ENCODE results near the gene GNAT2.
A peak's percentile ranks its signal among the peaks of the same experiment; 100 is the strongest.
"Not testable (repeated sequence)": the region's sequence is repeated elsewhere in the genome, so short reads cannot be mapped to it uniquely, and the experiment has no call there.

The GNAT2 gene

GRCh38 chr1:109619576-109620400 is at the start of gene GNAT2, which contains the start of gene AMPD2:
GNAT2 (minus strand) TSS chr1:109619616; CDS start chr1:109612870, 6,746 bp downstream.
AMPD2 (plus strand) TSS chr1:109619837; CDS start chr1:109621176, 1,339 bp downstream.
- peak; percentile 39 to 51 for DNase-seq (ENCODE audit: low read depth in 1 of 2, low spot score in 1 of 2)
- TF ChIP-seq JUND (IDR thresholded peaks at IDR 0.05; ENCODE audit: low read depth): no peak
- in situ Hi-C loops (cut with HindIII; ENCODE audit: low pct_unique_long_range_greater_than_20kb, low sequenced_read_pairs): no loop called here

GRCh38 chr1:109668123-109668775 is 48.8 kb upstream of the GNAT2 start:
- TF ChIP-seq JUND (IDR thresholded peaks at IDR 0.05; ENCODE audit: low read depth): no peak
- DNase-seq (ENCODE audit: low read depth in 1 of 2, low spot score in 1 of 2): no peak
- in situ Hi-C loops (cut with HindIII; ENCODE audit: low pct_unique_long_range_greater_than_20kb, low sequenced_read_pairs): no loop called here

- TF ChIP-seq JUND (IDR thresholded peaks at IDR 0.05; ENCODE audit: low read depth): no peak
- peak; percentile 73 to 88 for DNase-seq (ENCODE audit: low read depth in 1 of 2, low spot score in 1 of 2)
- in situ Hi-C loops (cut with HindIII; ENCODE audit: low pct_unique_long_range_greater_than_20kb, low sequenced_read_pairs): no loop called here
Measured at GRCh38 chr1:109667452-109668122, 48.2 kb upstream of the GNAT2 start, which contains the start of gene GSTM2. GSTM2 (plus strand) TSS chr1:109668057; CDS start chr1:109668116, 59 bp downstream.

DNA sequence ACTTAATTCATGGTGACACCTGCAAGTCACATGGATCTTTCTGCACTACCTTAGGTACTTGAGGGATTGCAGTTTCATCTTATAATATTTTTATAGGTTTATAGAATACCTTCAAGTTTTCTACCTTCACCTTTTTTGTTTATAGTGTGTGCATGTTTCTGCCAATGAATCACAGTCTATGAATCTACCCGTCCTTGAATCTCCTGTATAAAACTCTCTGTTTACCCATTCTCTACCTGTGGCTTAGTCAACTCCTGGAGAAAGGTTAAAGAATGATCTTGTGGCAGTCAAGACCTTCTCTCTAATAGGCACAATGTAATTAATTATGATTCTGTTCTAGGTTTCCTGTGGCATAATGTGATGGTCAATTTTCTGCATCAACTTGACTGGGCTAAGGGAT is 45.3 kb upstream of the GNAT2 start:
- no peak for TF ChIP-seq JUND (IDR thresholded peaks at IDR 0.05; ENCODE audit: low read depth)
- in situ Hi-C loops (cut with HindIII; ENCODE audit: low pct_unique_long_range_greater_than_20kb, low sequenced_read_pairs): no loop called here
- DNase-seq (ENCODE audit: low read depth in 1 of 2, low spot score in 1 of 2): no peak

DNA sequence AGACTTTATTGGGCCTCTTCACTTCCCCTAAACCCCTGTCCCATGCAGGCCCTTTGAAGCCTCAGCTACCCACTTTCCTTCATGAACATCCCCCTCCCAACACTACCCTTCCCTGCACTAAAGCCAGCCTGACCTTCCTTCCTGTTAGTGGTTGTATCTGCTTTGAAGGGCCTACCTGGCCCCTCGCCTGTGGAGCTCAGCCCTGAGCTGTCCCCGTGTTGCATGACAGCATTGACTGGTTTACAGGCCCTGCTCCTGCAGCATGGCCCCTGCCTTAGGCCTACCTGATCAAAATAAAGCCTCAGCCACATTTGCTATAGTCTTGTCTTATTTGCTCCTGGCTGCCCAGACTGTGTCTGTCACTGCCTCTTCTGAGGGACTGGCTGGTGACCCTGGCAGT is 42.0 kb upstream of the GNAT2 start:
- no peak for TF ChIP-seq JUND (IDR thresholded peaks at IDR 0.05; ENCODE audit: low read depth)
- in situ Hi-C loops (cut with HindIII; ENCODE audit: low pct_unique_long_range_greater_than_20kb, low sequenced_read_pairs): no loop called here
- no peak for DNase-seq (ENCODE audit: low read depth in 1 of 2, low spot score in 1 of 2)

GRCh38 chr1:109660691-109661026 is 41.2 kb upstream of the GNAT2 start:
- DNase-seq (ENCODE audit: low read depth in 1 of 2, low spot score in 1 of 2); in situ Hi-C loops (cut with HindIII; ENCODE audit: low pct_unique_long_range_greater_than_20kb, low sequenced_read_pairs): not testable (repeated sequence)

GRCh38 chr1:109659997-109660690 is 40.7 kb upstream of the GNAT2 start:
- DNase-seq (ENCODE audit: low read depth in 1 of 2, low spot score in 1 of 2): no peak
- TF ChIP-seq JUND (IDR thresholded peaks at IDR 0.05; ENCODE audit: low read depth): no peak
- in situ Hi-C loops (cut with HindIII; ENCODE audit: low pct_unique_long_range_greater_than_20kb, low sequenced_read_pairs): no loop called here

DNA sequence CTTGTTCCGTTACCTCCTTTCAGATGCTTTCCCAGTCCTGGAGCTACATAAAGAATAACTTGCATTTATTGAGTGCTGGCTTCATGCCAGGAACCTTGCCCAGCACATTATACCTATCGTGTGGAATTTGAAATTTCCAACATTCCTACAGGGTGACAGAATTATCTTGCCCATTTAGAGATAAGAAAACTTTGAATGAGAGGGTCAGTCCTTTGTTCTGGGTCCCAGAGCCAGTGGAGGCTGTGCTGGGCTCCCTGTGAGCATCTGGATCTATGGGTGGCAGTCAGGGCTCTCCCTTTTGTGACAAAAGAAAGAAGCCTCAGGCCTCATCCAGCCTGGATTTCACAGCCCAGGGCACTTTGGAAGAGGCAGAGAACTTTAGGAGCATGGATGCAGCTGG is 39.7 kb upstream of the GNAT2 start:
- TF ChIP-seq JUND (IDR thresholded peaks at IDR 0.05; ENCODE audit: low read depth): no peak
- no peak for DNase-seq (ENCODE audit: low read depth in 1 of 2, low spot score in 1 of 2)
- in situ Hi-C loops (cut with HindIII; ENCODE audit: low pct_unique_long_range_greater_than_20kb, low sequenced_read_pairs): no loop called here

DNA sequence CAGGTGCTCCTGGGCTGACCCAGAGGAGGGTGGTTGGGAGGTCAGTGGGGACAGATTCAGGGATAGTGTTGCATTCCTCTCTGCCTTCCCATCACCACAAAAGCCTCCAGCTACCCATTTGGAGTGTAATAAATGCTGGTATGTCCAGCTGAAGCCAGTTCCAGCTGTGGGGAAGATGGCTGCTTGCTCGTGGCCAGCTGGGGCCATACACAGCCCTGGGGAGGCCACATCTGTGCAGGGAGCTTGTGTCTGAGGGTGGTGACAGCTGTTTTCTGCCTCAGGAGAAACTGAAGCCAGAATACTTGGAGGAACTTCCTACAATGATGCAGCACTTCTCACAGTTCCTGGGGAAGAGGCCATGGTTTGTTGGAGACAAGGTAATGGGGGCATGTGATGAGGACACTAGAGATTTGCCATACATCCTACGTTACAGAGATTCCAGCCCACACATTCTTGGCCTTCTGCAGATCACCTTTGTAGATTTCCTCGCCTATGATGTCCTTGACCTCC is 39.2 kb upstream of the GNAT2 start:
- no peak for DNase-seq (ENCODE audit: low read depth in 1 of 2, low spot score in 1 of 2)
- TF ChIP-seq JUND (IDR thresholded peaks at IDR 0.05; ENCODE audit: low read depth): no peak
- in situ Hi-C loops (cut with HindIII; ENCODE audit: low pct_unique_long_range_greater_than_20kb, low sequenced_read_pairs): no loop called here

- in situ Hi-C loops (cut with HindIII; ENCODE audit: low pct_unique_long_range_greater_than_20kb, low sequenced_read_pairs): no loop called here
- DNase-seq (ENCODE audit: low read depth in 1 of 2, low spot score in 1 of 2): no peak
- TF ChIP-seq JUND (IDR thresholded peaks at IDR 0.05; ENCODE audit: low read depth): no peak
Measured at GRCh38 chr1:109657970-109658369, 38.6 kb upstream of the GNAT2 start.

DNA sequence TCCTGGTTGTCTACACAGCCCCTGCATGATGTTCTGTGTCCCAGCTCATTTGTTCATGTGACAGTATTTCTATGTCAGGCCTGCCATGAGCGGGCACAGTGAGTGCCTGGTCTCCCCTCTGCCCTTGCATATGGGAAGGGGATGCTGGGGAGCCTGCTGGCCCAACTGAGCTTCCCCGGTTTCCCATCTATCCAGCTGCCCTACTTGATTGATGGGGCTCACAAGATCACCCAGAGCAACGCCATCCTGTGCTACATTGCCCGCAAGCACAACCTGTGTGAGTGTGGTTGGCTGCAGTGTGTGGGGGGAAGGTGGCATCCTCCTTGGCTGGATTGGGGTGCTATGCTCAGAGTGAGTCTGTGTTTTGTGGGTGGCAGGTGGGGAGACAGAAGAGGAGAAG is 38.0 kb upstream of the GNAT2 start:
- in situ Hi-C loops (cut with HindIII; ENCODE audit: low pct_unique_long_range_greater_than_20kb, low sequenced_read_pairs): no loop called here
- no peak for DNase-seq (ENCODE audit: low read depth in 1 of 2, low spot score in 1 of 2)
- no peak for TF ChIP-seq JUND (IDR thresholded peaks at IDR 0.05; ENCODE audit: low read depth)

Measured in T47D (cell line).